Fibroblast of skin of scalp (primary cell): ENCODE data around the gene SEC61B.
"Not testable (repeated sequence)": the region's sequence is repeated elsewhere in the genome, so short reads cannot be mapped to it uniquely, and the experiment has no call there.

Source experiments
- DNase-seq: peaks from one replicate; pipeline ENCODE4 v3.0.0-alpha.2; 2013

Gene SEC61B

GRCh38 chr9:99192786-99193465, 29.2 kb upstream of the SEC61B start:
- DNase-seq: peak; percentile 14

GRCh38 chr9:99193466-99193821, 28.6 kb upstream of the SEC61B start:
- DNase-seq: no peak

DNA sequence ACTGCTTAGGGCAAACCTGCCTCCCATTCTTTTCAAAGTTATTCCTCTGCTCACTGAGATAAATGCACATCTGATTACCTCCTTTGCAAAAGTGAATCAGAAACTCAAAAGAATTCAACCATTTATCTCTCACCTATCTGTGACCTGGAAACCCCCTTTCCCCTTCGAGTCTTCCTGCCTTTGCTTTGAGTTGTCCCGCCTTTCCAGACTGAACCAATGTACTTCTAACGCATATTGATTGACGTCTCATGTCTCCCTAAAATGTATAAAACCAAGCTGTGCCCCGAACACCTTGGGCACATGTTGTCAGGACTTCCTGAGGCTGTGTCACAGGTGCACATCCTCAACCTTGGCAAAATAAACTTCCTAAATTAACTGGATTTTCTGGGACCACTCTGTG, 25.6 kb upstream of the SEC61B start:
- DNase-seq: not testable (repeated sequence)

- no peak for DNase-seq
Observed at GRCh38 chr9:99197124-99197630, 24.9 kb upstream of the SEC61B start.

DNA sequence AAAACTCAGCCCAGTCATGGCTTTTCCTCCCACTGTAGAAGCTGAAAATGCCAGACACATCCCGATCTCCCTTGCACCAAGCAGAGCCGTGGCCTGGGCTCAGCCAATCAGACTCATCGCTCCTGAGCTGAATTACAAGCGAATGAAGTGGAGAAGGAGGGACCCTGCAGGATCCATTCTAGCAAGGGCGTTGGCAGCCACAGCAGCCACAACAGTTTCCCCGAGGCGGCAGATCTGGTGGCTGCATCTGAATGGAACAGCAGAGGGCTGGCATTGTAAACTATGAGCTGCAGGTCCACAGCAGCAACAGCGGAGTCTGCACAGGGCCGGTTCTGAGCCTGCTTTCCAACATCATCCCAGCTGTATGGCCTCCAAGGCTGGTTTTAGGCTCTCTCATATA, 24.1 kb upstream of the SEC61B start:
- DNase-seq: no peak

DNA sequence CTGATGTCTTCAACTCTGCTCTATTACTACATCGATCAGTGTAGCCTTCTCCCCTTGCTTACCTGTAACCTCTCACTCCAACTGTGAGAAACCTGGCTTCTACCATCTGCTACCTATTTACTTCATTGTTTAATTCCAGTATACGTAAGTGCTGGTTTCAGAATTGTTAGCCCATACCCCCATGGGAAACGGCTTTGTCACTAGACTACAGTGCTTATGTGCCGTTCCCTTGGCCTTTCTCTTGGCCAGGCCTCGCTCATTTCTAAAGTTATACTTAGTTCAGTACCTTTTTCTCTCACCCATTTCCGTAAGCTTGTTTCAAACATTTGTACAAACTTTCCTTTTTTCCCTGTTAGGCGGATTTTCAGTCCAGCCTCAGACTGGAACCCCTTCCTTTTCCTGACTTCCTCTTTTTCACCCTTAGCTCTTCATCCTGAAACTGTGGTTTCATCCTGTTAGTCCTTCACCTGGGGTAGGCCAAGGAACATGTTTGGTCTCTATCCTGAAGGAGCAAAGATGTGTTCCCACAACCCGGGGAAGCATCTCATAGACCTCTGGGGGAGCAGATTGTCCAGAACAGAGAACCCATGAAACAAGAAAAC, 22.0 kb upstream of the SEC61B start:
- DNase-seq: no peak

DNA sequence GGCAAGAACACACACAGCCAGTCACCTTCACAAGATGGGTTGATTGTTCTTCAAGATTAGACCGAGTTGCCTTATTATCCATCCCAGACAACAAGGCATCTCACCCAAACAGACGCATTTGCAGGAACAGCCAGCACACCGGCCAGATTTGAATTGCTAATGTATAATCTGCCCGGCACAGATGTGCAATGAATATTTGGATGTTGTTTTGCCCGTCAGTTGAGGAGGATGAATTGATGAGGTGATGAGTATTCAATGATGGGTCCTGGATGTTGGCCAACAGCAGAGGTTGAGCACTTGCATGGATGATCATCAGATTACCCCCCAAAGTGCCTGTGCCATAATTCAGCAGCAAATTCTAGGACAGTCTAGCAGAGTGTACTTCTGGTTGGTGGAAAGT, 20.5 kb upstream of the SEC61B start:
- DNase-seq: no peak

DNA sequence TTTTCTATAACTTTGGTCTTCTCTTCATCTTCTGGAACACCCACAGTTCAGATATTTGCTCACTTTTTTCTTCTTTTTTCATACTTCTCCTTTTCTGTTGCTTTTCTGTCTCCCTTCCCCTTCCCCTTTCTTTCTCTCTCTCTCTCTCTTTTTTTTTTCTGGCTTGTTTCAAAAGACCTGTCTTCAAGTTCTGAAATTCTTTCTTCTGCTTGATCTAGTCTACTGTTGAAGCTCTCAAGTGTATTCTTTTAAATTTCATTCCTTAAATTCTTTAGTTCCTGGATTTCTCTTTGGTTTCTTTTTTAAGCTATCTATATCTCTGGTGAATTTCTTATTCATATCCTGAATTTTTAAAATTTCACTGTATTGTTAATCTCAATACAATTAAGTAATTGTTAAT, 11.5 kb upstream of the SEC61B start:
- no peak for DNase-seq

GRCh38 chr9:99211746-99212145, 10.3 kb upstream of the SEC61B start:
- no peak for DNase-seq

- DNase-seq: no peak
Observed at GRCh38 chr9:99213197-99213596, 8.9 kb upstream of the SEC61B start.

DNA sequence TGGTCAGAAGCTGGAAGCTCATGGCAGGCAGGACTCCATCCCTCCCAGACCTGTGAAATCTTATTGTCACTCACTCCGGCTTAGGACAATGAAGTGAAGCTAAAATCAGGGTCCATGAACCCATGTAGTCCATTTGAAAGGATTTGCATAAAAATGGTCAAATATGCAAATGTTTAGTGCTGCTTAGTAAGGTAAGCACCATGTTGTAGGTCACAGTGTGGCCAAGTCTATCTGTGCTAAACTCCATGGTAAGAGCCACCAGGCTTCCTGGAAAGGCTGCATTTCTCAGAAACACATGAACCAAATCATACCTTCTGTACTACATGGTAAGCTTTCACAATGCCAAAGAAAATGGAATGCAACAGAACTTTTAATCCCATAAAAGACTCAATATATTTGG, 6.0 kb upstream of the SEC61B start:
- no peak for DNase-seq

- DNase-seq: no peak
Observed at GRCh38 chr9:99220011-99220410, 2.1 kb upstream of the SEC61B start.

DNA sequence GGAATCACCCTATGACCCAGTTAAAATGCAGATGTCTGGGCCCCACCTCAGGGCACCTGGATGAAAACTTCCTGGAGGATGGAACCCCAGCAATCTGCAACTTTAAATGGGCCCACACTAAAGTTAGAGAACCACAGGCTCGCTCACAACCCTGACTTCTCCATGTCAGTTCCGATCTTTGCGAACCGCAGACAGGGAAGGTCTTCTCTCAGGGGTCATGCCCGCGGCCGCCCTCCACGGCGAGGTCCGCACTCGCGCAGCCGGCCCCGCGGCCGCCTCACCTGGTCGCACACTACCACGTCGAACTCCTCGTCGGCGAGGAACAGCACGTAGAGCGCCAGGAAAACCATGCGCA, 839 bp upstream of the SEC61B start:
- no peak for DNase-seq

- DNase-seq: no peak
Observed at GRCh38 chr9:99222416-99223270, 561 bp downstream of the SEC61B start.

- no peak for DNase-seq
Observed at GRCh38 chr9:99224445-99224844, 2.4 kb downstream of the SEC61B start.

DNA sequence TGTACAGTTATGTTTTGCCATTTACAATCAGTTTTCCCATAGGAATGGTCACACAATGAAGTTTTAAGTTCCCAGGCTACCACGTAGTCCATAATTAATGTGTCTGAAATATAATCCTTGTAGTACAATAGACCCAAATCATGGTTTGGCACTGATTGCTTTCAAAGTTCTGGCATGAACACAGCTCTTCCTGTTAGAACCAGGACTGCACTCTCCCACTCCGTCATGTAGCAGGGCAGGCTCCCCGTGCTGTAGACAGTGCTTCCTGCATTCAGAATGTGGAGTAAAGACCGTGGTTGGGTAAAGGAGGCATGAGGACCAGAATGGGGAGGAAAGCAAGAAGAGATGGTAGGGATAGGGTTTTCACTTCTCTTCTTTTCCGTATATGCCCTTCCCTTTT, 4.0 kb downstream of the SEC61B start:
- DNase-seq: no peak

DNA sequence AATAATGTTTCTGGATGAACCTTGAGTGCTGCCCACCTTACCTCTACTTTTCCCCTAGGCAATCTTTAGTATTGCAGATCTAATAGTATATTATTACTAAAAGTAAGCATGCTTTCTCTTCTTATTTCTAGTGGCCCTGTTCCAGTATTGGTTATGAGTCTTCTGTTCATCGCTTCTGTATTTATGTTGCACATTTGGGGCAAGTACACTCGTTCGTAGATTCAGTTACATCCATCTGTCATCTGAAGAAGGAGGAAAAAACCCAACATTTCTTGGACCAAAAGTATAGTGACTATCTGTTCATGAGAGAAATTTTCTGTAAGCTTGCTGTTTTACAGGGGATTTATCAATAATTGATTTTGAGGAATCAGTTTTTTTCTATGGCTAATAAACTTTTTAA, 8.1 kb downstream of the SEC61B start:
- DNase-seq: no peak

- peak; percentile 15 for DNase-seq
Observed at GRCh38 chr9:99231711-99232110, 9.6 kb downstream of the SEC61B start.

GRCh38 chr9:99234618-99235017, 12.5 kb downstream of the SEC61B start:
- DNase-seq: no peak

DNA sequence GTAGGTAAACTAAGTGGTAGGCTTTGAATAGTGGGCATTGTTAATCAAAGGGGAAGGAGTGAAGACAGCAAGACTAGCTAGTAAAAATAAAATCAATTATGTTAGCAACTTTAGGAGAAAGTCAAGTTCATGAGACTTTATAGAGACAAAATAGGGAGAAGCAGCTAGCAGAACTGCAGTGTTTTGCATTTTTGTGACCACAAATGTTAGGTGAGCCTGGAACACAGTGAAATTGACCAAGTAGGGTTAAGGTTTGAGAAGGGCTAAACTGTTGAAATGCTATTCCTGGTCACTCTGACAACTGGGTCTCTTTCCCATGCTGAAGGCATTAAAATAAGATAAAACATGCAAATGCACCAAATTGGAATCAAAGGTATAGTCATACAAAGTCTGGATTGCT, 13.0 kb downstream of the SEC61B start:
- no peak for DNase-seq

DNA sequence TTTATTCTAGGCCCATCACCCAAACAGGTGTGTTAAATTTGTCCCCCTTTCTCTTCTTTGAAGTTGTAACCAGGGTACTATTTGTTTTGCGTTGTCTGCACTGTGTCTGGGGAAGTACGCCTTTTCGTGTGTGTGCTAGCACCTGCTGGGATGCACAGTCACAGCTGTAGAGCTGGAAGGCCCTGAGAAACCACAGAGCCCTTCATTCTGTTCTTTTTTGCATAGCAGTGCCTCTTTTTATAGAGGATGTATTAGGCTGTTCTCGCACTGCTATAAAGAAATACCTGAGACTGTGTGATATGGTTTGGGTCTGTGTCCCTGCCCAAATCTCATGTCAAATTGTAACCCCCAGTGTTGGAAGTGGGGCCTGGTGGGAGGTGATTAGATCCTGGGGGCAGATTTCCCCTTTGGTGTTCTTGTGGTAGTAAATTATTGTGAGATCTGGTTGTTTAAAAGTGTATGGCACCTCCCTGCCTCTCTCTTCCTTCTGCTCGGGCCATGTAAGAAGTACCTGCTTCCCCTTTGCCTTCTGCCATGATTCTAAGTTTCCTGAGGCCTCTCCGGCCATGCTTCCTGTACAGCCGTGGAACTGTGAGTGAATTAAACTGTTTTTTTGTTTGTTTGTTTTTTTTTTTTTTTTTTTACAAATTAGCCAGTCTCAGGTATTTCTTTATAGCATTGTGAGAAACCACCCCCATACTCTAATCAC, 14.0 kb downstream of the SEC61B start:
- DNase-seq: no peak

GRCh38 chr9:99237356-99237755, 15.3 kb downstream of the SEC61B start:
- no peak for DNase-seq

DNA sequence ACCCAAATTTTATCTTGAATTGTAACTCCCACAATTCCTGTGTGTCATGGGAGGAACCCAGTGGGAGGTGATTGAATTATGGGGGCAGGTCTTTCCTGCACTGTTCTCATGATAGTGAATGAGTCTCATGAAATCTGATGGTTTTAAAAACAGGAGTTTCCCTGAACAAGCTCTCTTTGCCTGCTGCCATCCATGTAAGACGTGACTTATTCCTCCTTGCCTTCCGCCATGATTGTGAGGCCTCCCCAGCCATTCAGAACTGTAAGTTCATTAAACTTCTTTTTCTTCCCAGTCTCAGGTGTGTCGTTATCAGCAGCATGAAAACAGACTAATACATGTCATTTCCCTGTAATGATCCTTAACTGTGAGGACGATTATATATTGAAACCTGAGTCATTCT, 15.8 kb downstream of the SEC61B start:
- DNase-seq: not testable (repeated sequence)
